Kidney capillary endothelial cell (primary cell): ENCODE results near the gene NPY2R.

ENCODE experiments used
- DNase-seq: peaks from one replicate; pipeline ENCODE4 v3.0.0-alpha.2; 2018; ENCODE audit warnings: low spot score

Gene NPY2R

DNA sequence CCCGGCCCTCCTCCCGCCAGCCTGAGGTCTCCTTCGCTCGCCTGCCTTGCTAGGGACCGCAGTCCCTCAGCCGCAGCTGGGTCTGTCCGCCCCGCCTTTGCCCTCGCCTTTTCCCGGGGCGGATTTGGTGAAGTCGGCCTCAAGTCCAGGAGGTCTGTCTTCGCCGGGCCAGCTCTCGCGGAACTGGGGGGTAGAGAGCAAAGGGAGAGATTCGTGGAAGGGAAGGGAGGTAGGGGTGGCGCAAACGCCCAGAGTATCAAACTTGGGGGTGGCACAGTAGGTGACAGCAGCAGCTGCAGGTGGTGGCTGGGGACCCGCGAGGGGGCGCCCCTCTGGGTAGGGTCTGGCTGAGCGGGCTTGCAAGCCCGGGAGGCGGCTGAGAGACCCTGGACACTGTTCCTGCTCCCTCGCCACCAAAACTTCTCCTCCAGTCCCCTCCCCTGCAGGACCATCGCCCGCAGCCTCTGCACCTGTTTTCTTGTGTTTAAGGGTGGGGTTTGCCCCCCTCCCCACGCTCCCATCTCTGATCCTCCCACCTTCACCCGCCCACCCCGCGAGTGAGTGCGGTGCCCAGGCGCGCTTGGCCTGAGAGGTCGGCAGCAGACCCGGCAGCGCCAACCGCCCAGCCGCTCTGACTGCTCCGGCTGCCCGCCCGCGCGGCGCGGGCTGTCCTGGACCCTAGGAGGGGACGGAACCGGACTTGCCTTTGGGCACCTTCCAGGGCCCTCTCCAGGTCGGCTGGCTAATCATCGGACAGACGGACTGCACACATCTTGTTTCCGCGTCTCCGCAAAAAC is at the start of gene NPY2R:
NPY2R (plus strand) TSS at position 379 of the 797 bp plus-strand sequence. CDS start 5,304 bp downstream, outside the sequence.
- DNase-seq, result no peak

DNA sequence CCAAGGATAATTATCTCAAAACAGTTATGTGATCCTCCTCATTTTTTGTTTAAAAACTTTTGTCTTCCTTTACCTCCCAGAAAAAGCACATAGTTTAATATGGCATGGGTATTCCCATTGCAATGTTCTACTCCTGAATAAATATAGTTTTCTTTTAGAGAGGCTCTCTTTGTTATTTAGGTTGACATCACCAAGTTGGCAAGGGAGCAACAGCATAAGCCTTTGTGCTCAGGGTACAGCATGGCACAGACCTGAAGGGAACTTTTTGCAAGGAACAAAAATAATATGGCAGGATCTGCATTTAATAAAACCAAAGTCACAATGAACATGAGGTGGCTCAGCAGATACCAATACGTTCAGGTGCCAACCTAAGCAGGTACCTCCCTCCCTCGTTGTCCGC is 47.1 kb upstream of the NPY2R start:
- DNase-seq, result no peak

DNA sequence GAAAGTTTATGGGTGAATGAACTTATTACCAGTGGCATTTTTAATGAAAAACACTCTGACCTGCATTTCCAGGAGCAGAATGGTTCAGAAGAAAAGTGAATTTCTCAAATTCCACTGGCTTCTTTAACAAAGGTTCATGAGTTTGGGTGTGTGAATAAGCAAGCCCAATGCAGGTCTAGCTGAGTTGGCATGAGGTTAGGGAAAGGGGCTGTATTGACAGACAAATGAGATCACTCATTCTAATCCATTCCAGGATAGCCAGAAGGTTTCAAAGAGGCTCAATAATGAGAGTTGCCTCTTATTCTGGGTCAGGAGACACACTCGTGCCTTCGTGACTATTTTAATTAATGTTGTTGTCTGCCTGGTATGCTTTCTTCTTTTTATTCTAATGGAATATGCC is 43.7 kb upstream of the NPY2R start:
- no peak for DNase-seq

DNA sequence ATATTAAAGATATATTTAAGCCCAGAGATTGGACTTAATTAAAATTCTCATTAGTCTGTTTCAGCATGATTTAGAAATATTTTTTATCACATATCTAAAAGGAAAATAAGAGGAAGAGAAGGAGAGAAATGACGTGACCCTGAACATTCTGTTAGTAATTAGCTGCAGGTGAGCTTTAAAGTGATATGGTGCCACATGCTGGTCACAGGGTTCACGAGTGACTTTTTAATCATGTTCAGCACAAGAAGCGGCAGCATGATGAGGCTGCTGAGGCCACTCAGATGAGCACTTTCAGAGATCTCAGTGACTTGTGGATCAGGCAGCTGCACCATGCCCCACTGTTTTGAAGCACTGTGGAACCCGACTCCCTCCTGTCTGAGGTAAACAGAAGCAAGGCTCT is 37.9 kb upstream of the NPY2R start:
- no peak for DNase-seq

- DNase-seq, result no peak
Measured at GRCh38 chr4:155173371-155173770, 35.1 kb upstream of the NPY2R start.

- DNase-seq, result no peak
Measured at GRCh38 chr4:155174668-155175067, 33.8 kb upstream of the NPY2R start.

- no peak for DNase-seq
Measured at GRCh38 chr4:155179216-155179615, 29.2 kb upstream of the NPY2R start.

DNA sequence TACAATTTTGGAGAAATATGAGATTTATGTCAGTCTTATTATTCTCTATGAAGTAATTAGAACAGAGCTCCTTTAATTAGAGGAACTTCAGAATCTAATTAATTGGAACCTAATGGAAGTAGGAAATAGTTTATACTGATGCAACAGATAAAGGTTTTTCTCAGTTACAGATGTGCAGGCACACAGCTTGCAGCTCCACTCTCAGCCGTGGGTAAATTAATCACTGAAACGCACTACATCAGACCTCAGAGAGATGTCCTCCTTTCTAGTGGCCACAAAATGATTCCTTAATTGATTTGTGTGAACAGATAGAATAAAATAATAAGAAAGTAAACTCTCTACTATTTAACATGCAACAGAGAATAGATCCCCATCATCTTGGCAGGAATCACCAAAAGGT is 21.5 kb upstream of the NPY2R start:
- DNase-seq, result no peak

- no peak for DNase-seq
Measured at GRCh38 chr4:155187989-155188388, 20.4 kb upstream of the NPY2R start.

GRCh38 chr4:155190099-155190498 is 18.3 kb upstream of the NPY2R start:
- DNase-seq, result no peak

DNA sequence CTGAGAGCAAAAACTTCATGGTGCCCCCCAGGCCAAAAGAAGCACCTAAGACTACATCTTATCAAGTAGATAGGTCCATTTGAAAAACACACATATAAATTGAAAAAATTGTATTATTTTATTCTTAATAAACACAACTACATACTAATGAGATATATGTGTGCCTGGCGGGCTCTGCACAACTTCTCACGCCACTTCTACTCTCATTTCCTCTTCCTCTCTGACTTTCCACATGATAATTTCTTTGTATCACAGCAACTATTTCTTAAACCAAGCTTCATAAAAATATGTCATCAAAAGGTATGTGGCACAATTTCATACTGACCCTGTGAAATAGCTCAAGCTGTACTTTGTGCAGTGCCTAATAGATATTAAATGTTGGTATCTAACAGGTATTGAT is 10.7 kb upstream of the NPY2R start:
- no peak for DNase-seq

DNA sequence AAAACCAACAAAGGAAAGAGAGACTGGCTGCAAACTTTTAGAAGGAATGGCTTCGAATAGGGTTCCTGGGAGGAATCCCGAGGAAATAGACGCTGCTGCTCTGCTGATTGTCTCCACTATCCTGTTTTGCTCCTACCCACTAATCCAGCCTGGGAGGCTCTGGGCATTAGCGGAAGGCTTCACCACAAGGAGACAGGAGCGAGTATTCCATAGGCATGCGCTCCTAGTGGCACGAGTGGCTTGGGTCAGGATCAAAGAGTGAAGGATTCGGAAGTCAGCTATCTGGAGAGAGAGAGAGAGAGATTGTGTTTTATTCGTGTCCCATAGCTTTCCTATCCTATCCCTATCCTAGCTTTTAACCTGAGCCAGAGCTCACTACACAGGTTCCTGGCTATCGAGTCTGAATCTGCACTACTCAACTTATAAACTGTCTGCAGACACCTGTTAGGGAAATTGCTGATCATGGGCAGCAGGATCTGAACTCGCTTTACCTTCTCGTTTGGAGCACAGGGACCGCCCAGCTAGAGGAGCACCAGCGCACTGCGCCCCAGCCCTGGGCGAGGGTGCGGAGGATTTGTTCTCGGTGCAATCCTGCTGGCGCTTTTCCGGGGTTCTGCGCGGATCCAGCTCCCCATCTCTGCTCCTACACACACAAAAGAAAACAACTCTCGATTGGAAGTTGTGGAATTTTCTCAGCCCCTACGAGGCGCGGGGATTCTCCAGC is 740 bp upstream of the NPY2R start:
- no peak for DNase-seq

GRCh38 chr4:155220025-155220424 is 11.6 kb downstream of the NPY2R start:
- DNase-seq, result no peak

DNA sequence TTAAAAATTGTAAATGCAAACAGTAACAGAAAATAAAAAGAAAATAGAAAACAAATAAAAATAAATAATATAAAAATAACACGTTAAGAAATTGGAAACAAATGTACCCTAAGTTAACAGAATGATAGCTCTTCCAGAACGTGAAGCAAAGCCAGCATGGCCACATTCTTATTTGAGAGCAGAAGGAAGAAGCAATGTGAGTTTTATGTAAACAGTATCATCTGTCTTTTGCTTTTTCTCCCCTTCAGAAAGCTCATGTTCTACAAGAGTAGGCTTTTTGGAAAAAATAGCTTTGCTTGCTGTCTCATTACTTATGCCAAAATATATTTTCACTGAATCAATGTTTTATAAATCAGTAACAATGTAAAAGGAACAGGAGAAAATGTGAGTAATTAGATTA is 18.7 kb downstream of the NPY2R start:
- DNase-seq, result no peak

DNA sequence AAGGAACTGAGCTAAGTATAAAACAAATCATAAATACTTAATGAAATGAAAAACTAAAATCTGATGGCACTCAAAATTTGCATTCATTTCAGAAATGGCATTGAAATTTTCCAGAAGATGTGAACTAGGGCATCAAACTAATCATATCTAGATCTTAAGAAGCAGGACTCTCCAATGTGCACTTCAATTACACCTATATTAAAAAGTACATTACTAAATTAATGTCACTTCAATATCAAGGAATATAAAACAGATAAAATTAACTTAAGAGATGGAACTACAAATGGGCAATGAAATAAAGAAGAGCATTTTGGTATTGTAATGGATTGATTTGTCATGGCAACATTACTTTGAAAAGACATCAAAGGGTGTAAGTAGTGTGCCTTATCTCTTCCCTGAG is 20.3 kb downstream of the NPY2R start:
- DNase-seq, result no peak

DNA sequence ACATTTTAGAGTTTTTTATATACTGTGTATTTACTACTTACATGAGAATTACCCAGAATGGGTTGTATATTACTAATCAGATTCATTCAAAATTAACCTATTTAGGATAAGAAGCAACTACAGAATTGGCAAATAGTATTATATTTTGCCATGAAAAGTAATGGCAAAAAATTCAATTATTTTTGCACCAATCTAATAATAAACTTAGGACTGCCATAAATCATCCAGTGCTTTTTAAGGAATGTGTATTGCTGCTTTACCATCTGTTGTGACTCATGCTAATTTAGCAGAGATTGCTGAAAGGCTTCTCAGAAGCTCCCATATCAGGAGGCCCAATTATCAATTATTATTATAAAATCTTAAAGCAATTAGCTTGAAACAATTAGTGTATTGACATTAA is 24.0 kb downstream of the NPY2R start:
- no peak for DNase-seq

GRCh38 chr4:155234206-155234605 is 25.8 kb downstream of the NPY2R start:
- no peak for DNase-seq

GRCh38 chr4:155237567-155237966 is 29.1 kb downstream of the NPY2R start:
- DNase-seq, result no peak

DNA sequence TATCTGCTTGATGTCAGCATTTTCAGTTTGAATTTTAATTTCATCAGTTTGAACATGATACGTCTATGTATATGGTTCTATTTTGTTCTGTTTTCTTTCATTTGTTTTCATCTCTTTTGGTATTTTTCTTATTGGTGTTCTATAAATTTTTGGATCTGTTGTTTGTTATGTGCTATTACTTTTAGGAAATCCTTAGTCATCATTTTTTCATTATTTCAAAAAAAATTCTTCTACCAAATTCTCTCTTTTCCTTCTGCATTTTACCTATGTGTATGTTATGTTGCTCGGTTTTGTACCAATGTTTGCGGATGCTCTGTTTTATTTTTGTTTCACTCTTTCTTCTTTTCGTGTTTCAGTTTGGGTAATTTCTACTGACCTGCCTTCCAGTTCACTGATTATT is 32.8 kb downstream of the NPY2R start:
- DNase-seq, result no peak

- DNase-seq, result no peak
Measured at GRCh38 chr4:155241664-155242063, 33.2 kb downstream of the NPY2R start.

DNA sequence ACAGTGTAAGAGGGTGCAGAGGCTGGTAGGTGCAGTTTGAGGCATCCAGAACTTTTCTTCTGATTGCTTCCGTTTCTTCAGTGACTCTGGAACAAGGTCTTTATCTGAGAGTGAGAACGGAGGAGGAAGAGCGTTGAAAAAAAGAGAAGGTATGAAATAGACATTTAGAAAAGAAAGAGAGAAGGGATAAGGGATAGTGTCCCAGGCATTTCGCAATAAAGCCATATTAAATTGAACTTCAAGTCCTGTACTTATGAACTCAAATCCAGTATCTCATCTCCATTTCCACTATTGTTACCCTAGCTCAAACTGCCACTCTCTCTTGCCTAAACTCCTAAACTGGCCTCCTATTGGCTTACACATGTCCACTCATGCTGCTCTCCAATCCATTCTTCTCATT is 36.7 kb downstream of the NPY2R start:
- no peak for DNase-seq

GRCh38 chr4:155248002-155248896 is 39.8 kb downstream of the NPY2R start:
- no peak for DNase-seq
